ENCODE data around the gene SDK1. TPM values are rescaled to one million over a fixed set of nuclear protein-coding genes. Genes with fewer than 3 reads are reported as not detected.
"Not testable (repeated sequence)": the region's sequence is repeated elsewhere in the genome, so short reads cannot be mapped to it uniquely, and the experiment has no call there.

The SDK1 gene
- total RNA-seq, 1 experiment from 2014 or later, result 20.0 TPM

DNA sequence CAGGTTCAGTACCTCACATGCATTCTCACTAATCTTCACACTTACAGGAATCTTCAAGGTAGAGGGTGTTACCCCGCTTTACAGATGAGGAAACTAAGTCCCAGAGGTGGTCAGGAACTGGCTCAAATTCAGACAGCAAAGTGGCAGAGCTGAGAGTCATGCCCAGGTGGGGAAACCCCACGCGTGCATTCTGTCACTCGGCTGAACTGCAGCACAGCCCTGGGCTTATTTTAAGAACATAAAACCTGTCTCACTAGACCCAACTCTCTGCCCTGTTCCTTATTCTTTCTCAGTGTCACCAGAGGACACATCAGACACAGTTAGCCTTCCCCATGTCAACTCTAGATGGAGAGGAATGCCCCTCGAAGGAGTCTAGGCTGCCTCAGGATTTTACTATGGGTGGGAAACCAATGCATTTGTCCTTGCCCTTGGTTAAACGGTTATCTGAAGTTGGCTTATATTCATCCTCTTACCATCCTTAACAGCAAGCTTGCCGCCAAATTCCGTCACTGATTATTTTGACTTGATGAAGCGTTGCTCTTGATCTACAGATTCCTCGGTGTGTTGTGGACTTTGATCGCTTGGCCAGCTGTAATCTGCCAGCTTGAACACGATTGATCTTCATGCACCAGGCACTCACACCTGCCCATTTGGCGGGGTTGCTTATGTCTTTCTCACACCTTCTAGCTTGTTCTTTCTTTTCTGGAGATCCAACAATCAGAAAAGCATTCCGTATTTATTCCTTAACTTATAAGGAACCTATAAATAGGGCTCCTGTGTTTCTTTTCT is 627.9 kb downstream of the SDK1 start:
- H3K4me3 Mint-ChIP-seq (ENCODE audit: low read depth, unreplicated experiment), result no peak overlapping the region
- no peaks in the 10 kb centered on the region for H3K9me3 Mint-ChIP-seq (ENCODE audit: low read depth, unreplicated experiment)
- BruUV-seq (replicated peaks), result no TSS peak
- H3K27me3 Mint-ChIP-seq (ENCODE audit: unreplicated experiment), result no peaks in the 10 kb centered on the region
- no peak overlapping the region for H3K27ac Mint-ChIP-seq (ENCODE audit: unreplicated experiment)
- intact Hi-C loops (cut with micrococcal nuclease; ENCODE audit: unreplicated experiment), result loop anchor here (10.0 kb wide), 1 partner anchor 706 kb away; no protein-coding TSS in a partner anchor
- TF ChIP-seq CTCF (IDR thresholded peaks at IDR 0.05; ENCODE audit: unreplicated experiment), result no peak
- no peaks in the 10 kb centered on the region for H3K4me1 Mint-ChIP-seq (ENCODE audit: low read depth, unreplicated experiment)
- CTCF ChIA-PET, result no interaction called here
- no peak for DNase-seq
- H3K36me3 Mint-ChIP-seq (ENCODE audit: insufficient read depth, unreplicated experiment), result no peaks in the 10 kb centered on the region

GRCh38 chr7:3931843-3932242 is 630.8 kb downstream of the SDK1 start:
- CTCF ChIA-PET, result no interaction called here
- Mint-ChIP-seq H3K9me3 (ENCODE audit: low read depth, unreplicated experiment) (peaks cover 3% of the 10 kb centered on the region), H3K4me1 (ENCODE audit: low read depth, unreplicated experiment) (no peaks in the 10 kb centered on the region), H3K27ac (ENCODE audit: unreplicated experiment) (no peak overlapping the region), H3K4me3 (ENCODE audit: low read depth, unreplicated experiment) (no peak overlapping the region), H3K27me3 (ENCODE audit: unreplicated experiment) (no peaks in the 10 kb centered on the region), H3K36me3 (ENCODE audit: insufficient read depth, unreplicated experiment) (peaks cover 4% of the 10 kb centered on the region)
- BruUV-seq (replicated peaks), result no TSS peak
- intact Hi-C loops (cut with micrococcal nuclease; ENCODE audit: unreplicated experiment), result no loop called here
- TF ChIP-seq CTCF (IDR thresholded peaks at IDR 0.05; ENCODE audit: unreplicated experiment), result no peak
- DNase-seq, result no peak

GRCh38 chr7:3937146-3937545 is 636.1 kb downstream of the SDK1 start:
- no TSS peak for BruUV-seq (replicated peaks)
- Mint-ChIP-seq H3K27me3 (ENCODE audit: unreplicated experiment) (no peaks in the 10 kb centered on the region), H3K4me1 (ENCODE audit: low read depth, unreplicated experiment) (no peaks in the 10 kb centered on the region), H3K9me3 (ENCODE audit: low read depth, unreplicated experiment) (peaks cover 3% of the 10 kb centered on the region), H3K4me3 (ENCODE audit: low read depth, unreplicated experiment) (no peak overlapping the region), H3K27ac (ENCODE audit: unreplicated experiment) (no peak overlapping the region), H3K36me3 (ENCODE audit: insufficient read depth, unreplicated experiment) (peaks cover 4% of the 10 kb centered on the region)
- intact Hi-C loops (cut with micrococcal nuclease; ENCODE audit: unreplicated experiment), result no loop called here
- TF ChIP-seq CTCF (IDR thresholded peaks at IDR 0.05; ENCODE audit: unreplicated experiment), result no peak
- DNase-seq, result no peak
- CTCF ChIA-PET, result no interaction called here

DNA sequence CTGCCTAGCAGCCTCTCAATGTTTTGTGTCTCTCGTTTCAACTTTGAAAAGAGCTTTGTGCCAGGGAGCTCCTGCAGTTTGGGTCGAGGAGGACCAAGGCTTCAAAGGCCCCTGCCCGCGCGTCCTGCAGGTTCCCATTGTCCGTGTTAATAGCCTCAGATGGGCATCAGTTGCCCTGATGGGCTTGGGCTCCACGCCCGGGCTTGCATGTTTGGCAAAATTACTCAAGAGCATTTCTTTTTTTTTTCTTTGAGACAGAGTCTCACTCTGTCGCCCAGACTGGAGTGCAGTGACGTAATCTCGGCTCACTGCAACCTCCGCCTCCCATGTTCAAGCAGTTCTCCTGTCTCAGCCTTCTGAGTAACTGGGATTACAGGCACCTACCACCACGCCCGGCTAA is 636.6 kb downstream of the SDK1 start:
- H3K27me3 Mint-ChIP-seq (ENCODE audit: unreplicated experiment), result no peaks in the 10 kb centered on the region
- TF ChIP-seq CTCF (IDR thresholded peaks at IDR 0.05; ENCODE audit: unreplicated experiment), result no peak
- H3K36me3 Mint-ChIP-seq (ENCODE audit: insufficient read depth, unreplicated experiment), result peaks cover 4% of the 10 kb centered on the region
- no peak for DNase-seq
- no peaks in the 10 kb centered on the region for H3K4me1 Mint-ChIP-seq (ENCODE audit: low read depth, unreplicated experiment)
- CTCF ChIA-PET, result interaction anchor here (0.7 kb wide), 1 partner anchor 615 kb away, joined by 4 read pairs; no protein-coding TSS in a partner anchor
- no peak overlapping the region for H3K4me3 Mint-ChIP-seq (ENCODE audit: low read depth, unreplicated experiment)
- H3K9me3 Mint-ChIP-seq (ENCODE audit: low read depth, unreplicated experiment), result peaks cover 3% of the 10 kb centered on the region
- H3K27ac Mint-ChIP-seq (ENCODE audit: unreplicated experiment), result no peak overlapping the region
- no TSS peak for BruUV-seq (replicated peaks)
- intact Hi-C loops (cut with micrococcal nuclease; ENCODE audit: unreplicated experiment), result no loop called here

- intact Hi-C loops (cut with micrococcal nuclease; ENCODE audit: unreplicated experiment); H3K36me3 Mint-ChIP-seq (ENCODE audit: insufficient read depth, unreplicated experiment); H3K27me3 Mint-ChIP-seq (ENCODE audit: unreplicated experiment); H3K9me3 Mint-ChIP-seq (ENCODE audit: low read depth, unreplicated experiment); DNase-seq; H3K4me3 Mint-ChIP-seq (ENCODE audit: low read depth, unreplicated experiment); CTCF ChIA-PET; H3K27ac Mint-ChIP-seq (ENCODE audit: unreplicated experiment); BruUV-seq (replicated peaks): not testable (repeated sequence)
- peaks cover 20% of the 10 kb centered on the region for H3K4me1 Mint-ChIP-seq (ENCODE audit: low read depth, unreplicated experiment)
These were observed 640.7 kb downstream of the SDK1 start for GRCh38 chr7:3941706-3942105.
